ENCODE measurements around the gene MICAL1. TPM values are rescaled to one million over a fixed set of nuclear protein-coding genes. Genes with fewer than 3 reads are reported as not detected.
A peak's percentile ranks its signal among the peaks of the same experiment; 100 is the strongest.

Gene MICAL1
- 10 to 100 TPM; 14.3 to 33.6 (median 21.7) TPM for total RNA-seq

GRCh38 chr6:109455437-109456110 lies at the start of gene MICAL1:
Gene MICAL1, minus strand, starts transcription at chr6:109455772. Its CDS starts 1,576 bp downstream, at chr6:109454196.
- Histone ChIP-seq H3K27ac (peak within 1 kb of the TSS in 2 of 3 donors; percentile 52 to 71), H3K36me3 (no peaks in the 10 kb centered on the region), H3K4me3 (replicated peaks in 1 of 3) (peak within 1 kb of the TSS; percentile 33 to 60 (median 41)), H3K4me1 (peaks cover 17 to 43% of the 10 kb centered on the region in 2 donors), H3K27me3 (no peaks in the 10 kb centered on the region), H3K9me3 (no peaks in the 10 kb centered on the region)
- WGBS, 2 donors, result 0 to 3% methylated on average over 5 to 29 of the region's 70 CpGs
- TF ChIP-seq CTCF (IDR thresholded peaks at IDR 0.05) (peak in 3 of 6 experiments; percentile 21 to 41 (median 32)), POLR2A (IDR thresholded peaks at IDR 0.05) (peak in 1 of 2 donors; percentile 10)
- intact Hi-C loops (cut with DNase I), result no loop called here
- peak; percentile 67 to 70 for DNase-seq

GRCh38 chr6:109503327-109504224 lies 48.0 kb upstream of the MICAL1 start:
- H3K4me3 ChIP-seq (replicated peaks in 1 of 3), result no peak overlapping the region
- WGBS, 2 donors, result 77 to 81% methylated on average over 10 of the region's 10 CpGs
- peaks cover 19 to 40% of the 10 kb centered on the region in 2 donors for H3K4me1 ChIP-seq
- no peaks in the 10 kb centered on the region for H3K36me3 ChIP-seq
- H3K27me3 ChIP-seq, result no peaks in the 10 kb centered on the region
- intact Hi-C loops (cut with DNase I), result no loop called here
- no peak for DNase-seq
- no peak overlapping the region for H3K27ac ChIP-seq
- no peak for TF ChIP-seq CTCF (IDR thresholded peaks at IDR 0.05)
- TF ChIP-seq POLR2A (IDR thresholded peaks at IDR 0.05), result no peak
- no peaks in the 10 kb centered on the region for H3K9me3 ChIP-seq

- Histone ChIP-seq H3K4me3 (replicated peaks in 1 of 3) (no peak overlapping the region), H3K9me3 (no peaks in the 10 kb centered on the region), H3K27ac (no peak overlapping the region), H3K27me3 (no peaks in the 10 kb centered on the region), H3K36me3 (no peaks in the 10 kb centered on the region), H3K4me1 (peaks cover 4 to 13% of the 10 kb centered on the region in 2 donors)
- intact Hi-C loops (cut with DNase I), result no loop called here
- peak in 1 of 2 donors; percentile 43 for DNase-seq
- TF ChIP-seq POLR2A (IDR thresholded peaks at IDR 0.05) (no peak), CTCF (IDR thresholded peaks at IDR 0.05) (no peak)
- 60 to 66% methylated on average over 2 of the region's 2 CpGs for WGBS, 2 donors
Observed at GRCh38 chr6:109498936-109499335, 43.4 kb upstream of the MICAL1 start.

GRCh38 chr6:109498052-109498451 lies 42.5 kb upstream of the MICAL1 start:
- Histone ChIP-seq H3K9me3 (no peaks in the 10 kb centered on the region), H3K36me3 (no peaks in the 10 kb centered on the region), H3K27me3 (no peaks in the 10 kb centered on the region), H3K27ac (no peak overlapping the region), H3K4me3 (replicated peaks in 1 of 3) (no peak overlapping the region), H3K4me1 (peaks cover 4 to 5% of the 10 kb centered on the region in 2 donors)
- 70 to 80% methylated on average over 4 of the region's 4 CpGs for WGBS, 2 donors
- intact Hi-C loops (cut with DNase I), result no loop called here
- TF ChIP-seq POLR2A (IDR thresholded peaks at IDR 0.05) (no peak), CTCF (IDR thresholded peaks at IDR 0.05) (no peak)
- DNase-seq, result no peak

Data from thyroid gland (tissue), 4 donors.